Measurements from ENCODE around the gene CFAP97D1.

CFAP97D1 gene

DNA sequence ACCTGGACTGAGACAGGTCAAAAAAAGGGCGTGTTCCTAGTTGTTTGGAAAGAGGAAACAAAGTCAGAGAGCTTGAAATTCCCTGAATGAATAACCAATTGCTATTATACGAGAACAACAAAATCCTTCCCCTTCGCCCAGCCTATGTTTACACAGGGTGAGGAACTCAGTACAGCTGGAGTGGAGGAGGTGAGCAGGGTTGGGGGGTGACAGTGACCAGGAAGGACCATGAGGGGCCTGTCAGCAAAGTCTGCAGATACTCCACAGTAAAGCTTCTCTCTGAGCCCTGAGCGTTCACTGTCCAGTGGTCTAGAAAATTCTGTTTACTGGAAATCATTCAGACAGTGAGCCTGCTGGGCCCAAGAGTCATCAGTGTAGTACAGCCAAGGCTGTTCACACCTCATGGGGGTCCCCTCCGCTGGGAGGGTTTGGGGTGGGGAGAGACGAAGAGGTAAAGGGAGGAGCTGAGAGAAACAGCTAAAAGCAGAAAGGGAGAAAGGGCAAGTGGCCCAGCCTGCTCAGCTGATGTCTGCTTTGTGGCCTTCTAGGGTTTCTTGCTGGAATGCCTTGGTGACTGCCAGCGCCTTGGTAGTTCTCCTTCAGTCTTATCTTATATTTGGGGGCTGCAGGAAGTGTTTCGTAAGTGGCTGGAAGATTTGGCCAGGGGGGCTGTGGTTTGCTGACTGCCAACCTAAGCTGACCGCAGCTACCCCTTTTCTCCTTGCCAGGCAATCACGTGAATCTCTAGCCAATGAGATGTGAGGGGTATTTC is 7.2 kb upstream of the CFAP97D1 start:
- no peaks in the 10 kb centered on the region for H3K79me2 ChIP-seq (ENCODE audit: insufficient read depth, low read length)
- no peaks in the 10 kb centered on the region for H3F3A ChIP-seq (ENCODE audit: insufficient read depth)
- H3K4me3 ChIP-seq (ENCODE audit: insufficient read depth, low read length, poor library complexity, severe bottlenecking) = no peak overlapping the region
- no peaks in the 10 kb centered on the region for H3K36me3 ChIP-seq (ENCODE audit: low read length)
- no peak overlapping the region for H3K9ac ChIP-seq (ENCODE audit: low read length)
- no peaks in the 10 kb centered on the region for H3K9me2 ChIP-seq (replicated peaks; ENCODE audit: insufficient read depth, low read length)
- no peaks in the 10 kb centered on the region for H3K27me3 ChIP-seq (ENCODE audit: low read length)
- H3K9me3 ChIP-seq (ENCODE audit: insufficient read depth, low read length) = no peaks in the 10 kb centered on the region
- H3K27ac ChIP-seq (ENCODE audit: low read depth, low read length) = no peak overlapping the region
- TF ChIP-seq CTCF (IDR thresholded peaks at IDR 0.05; ENCODE audit: insufficient read depth, low read length, poor library complexity, severe bottlenecking) (no peak), EZH2phosphoT487 (conservative IDR thresholded peaks at IDR 0.05; ENCODE audit: low read length) (no peak)
- H3K4me2 ChIP-seq (ENCODE audit: low read depth, low read length, poor library complexity, severe bottlenecking) = no peak overlapping the region
- H4K20me1 ChIP-seq (ENCODE audit: low read depth, low read length) = no peaks in the 10 kb centered on the region
- H2AFZ ChIP-seq (ENCODE audit: low read depth, low read length, severe bottlenecking) = no peak overlapping the region

GRCh38 chr17:43774304-43775250 is 5.7 kb upstream of the CFAP97D1 start:
- Histone ChIP-seq H3K27me3 (ENCODE audit: low read length) (no peaks in the 10 kb centered on the region), H3K79me2 (ENCODE audit: insufficient read depth, low read length) (no peaks in the 10 kb centered on the region), H3K9ac (ENCODE audit: low read length) (no peak overlapping the region), H2AFZ (ENCODE audit: low read depth, low read length, severe bottlenecking) (no peak overlapping the region), H3K9me3 (ENCODE audit: insufficient read depth, low read length) (no peaks in the 10 kb centered on the region), H3K4me2 (ENCODE audit: low read depth, low read length, poor library complexity, severe bottlenecking) (no peak overlapping the region), H3K36me3 (ENCODE audit: low read length) (no peaks in the 10 kb centered on the region), H3K9me2 (replicated peaks; ENCODE audit: insufficient read depth, low read length) (no peaks in the 10 kb centered on the region), H3F3A (ENCODE audit: insufficient read depth) (no peaks in the 10 kb centered on the region), H3K27ac (ENCODE audit: low read depth, low read length) (no peak overlapping the region), H3K4me3 (ENCODE audit: insufficient read depth, low read length, poor library complexity, severe bottlenecking) (no peak overlapping the region), H4K20me1 (ENCODE audit: low read depth, low read length) (no peaks in the 10 kb centered on the region)
- TF ChIP-seq EZH2phosphoT487 (conservative IDR thresholded peaks at IDR 0.05; ENCODE audit: low read length) (no peak), CTCF (IDR thresholded peaks at IDR 0.05; ENCODE audit: insufficient read depth, low read length, poor library complexity, severe bottlenecking) (no peak)

- H3F3A ChIP-seq (ENCODE audit: insufficient read depth) = no peaks in the 10 kb centered on the region
- no peaks in the 10 kb centered on the region for H3K9me2 ChIP-seq (replicated peaks; ENCODE audit: insufficient read depth, low read length)
- no peaks in the 10 kb centered on the region for H3K27me3 ChIP-seq (ENCODE audit: low read length)
- H3K4me2 ChIP-seq (ENCODE audit: low read depth, low read length, poor library complexity, severe bottlenecking) = peak within 1 kb of the TSS; percentile 62
- no peaks in the 10 kb centered on the region for H4K20me1 ChIP-seq (ENCODE audit: low read depth, low read length)
- H3K27ac ChIP-seq (ENCODE audit: low read depth, low read length) = no peak within 1 kb of the TSS
- no peaks in the 10 kb centered on the region for H3K9me3 ChIP-seq (ENCODE audit: insufficient read depth, low read length)
- H3K79me2 ChIP-seq (ENCODE audit: insufficient read depth, low read length) = no peaks in the 10 kb centered on the region
- no peaks in the 10 kb centered on the region for H3K36me3 ChIP-seq (ENCODE audit: low read length)
- TF ChIP-seq EZH2phosphoT487 (conservative IDR thresholded peaks at IDR 0.05; ENCODE audit: low read length) (no peak), CTCF (IDR thresholded peaks at IDR 0.05; ENCODE audit: insufficient read depth, low read length, poor library complexity, severe bottlenecking) (no peak)
- H3K4me3 ChIP-seq (ENCODE audit: insufficient read depth, low read length, poor library complexity, severe bottlenecking) = peak within 1 kb of the TSS; percentile 48
- peak within 1 kb of the TSS; percentile 30 for H3K9ac ChIP-seq (ENCODE audit: low read length)
- peak within 1 kb of the TSS; percentile 45 for H2AFZ ChIP-seq (ENCODE audit: low read depth, low read length, severe bottlenecking)
Measured at GRCh38 chr17:43778337-43779144, 1.7 kb upstream of the CFAP97D1 start, which contains the start of gene DUSP3. TSS of gene DUSP3 (minus strand) at chr17:43778977. CDS start at chr17:43778924, 53 bp downstream.
